Measurements from ENCODE around the gene GADL1. TPM values are rescaled to one million over a fixed set of nuclear protein-coding genes. Genes with fewer than 3 reads are reported as not detected.

The GADL1 gene, protein sequence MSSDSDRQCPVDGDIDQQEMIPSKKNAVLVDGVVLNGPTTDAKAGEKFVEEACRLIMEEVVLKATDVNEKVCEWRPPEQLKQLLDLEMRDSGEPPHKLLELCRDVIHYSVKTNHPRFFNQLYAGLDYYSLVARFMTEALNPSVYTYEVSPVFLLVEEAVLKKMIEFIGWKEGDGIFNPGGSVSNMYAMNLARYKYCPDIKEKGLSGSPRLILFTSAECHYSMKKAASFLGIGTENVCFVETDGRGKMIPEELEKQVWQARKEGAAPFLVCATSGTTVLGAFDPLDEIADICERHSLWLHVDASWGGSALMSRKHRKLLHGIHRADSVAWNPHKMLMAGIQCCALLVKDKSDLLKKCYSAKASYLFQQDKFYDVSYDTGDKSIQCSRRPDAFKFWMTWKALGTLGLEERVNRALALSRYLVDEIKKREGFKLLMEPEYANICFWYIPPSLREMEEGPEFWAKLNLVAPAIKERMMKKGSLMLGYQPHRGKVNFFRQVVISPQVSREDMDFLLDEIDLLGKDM
- 0.13 TPM in 1 of 2 replicates, not detected in the other for total RNA-seq

DNA sequence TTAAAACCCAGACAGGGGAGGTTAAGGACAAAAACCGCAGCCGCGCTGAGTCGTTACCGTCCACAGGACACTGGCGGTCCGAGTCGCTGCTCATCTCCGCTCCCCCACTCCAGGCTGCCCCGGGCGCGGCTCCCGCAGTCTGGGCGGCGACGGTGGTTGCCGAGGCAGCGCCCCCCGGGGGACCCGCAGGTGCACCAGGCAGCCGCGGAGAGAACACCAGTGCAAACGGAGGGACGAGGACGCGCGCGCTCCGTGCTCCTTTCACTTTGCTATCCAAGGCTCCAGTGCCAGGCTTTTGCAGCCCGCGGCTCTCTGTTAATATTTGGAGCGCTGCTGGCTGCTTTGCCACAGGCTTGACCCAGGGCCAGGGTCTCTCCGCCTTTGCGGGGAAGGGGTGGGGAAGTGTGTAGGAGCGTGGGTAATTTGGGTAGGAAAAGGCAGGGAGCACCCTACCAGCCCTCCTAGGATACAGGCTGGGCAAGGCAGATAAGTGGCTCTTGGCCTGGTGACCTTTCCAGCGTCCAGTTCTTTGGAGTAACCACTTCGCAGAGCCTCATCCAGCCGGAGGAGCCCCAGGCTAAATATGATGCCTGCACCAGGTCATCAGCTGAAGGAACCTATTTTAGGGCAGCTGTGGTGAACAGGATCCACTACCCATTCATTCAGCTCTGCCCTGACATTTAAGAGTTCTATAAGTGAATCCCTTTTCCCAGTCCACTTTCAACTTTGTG lies at the start of gene GADL1:
TSS of gene GADL1 (minus strand) at position 141 of the 731 bp plus-strand sequence. CDS start at position 94, 47 bp downstream.
- DNase-seq (ENCODE audit: low read depth in 2 of 2), result peak in 1 of 2 donors; percentile 40

DNA sequence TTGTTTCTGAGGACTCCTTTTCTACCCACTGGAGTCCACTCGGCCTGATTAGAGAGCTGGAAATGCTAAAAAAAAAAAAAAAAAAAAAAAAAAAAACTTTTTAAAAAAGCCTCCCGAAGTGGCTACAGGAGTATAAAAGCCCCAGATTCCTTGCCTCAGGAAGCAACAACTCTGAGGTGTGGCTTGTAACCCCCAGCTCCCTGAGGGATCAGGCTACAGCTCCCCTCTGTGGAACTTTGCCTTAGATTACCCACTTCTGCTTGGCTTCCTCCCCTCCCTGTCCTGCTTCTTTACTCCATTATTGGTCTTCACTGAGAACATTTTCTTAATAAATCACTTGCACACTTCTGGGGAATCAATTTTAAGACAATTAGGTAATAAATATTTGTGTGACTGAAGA lies 49.7 kb upstream of the GADL1 start:
- DNase-seq (ENCODE audit: low read depth in 2 of 2), result no peak

DNA sequence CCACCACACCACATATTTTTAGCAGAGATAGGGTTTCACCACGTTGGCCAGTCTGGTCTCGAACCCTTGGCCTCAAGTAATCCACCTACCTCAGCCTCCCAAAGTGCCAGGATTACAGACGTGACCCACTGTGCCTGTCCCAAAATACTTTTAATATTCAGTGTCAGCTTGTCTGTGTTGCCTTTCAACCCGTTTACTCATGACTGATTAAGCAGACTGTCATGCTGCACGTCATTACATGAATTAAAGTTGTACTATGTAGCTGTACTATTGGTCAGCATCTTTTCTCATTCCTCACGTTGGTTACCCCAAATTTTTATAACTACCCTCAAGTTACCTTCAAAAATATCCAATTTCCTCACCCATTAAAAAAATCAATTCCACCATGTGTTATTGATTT lies 48.7 kb upstream of the GADL1 start:
- no peak for DNase-seq (ENCODE audit: low read depth in 2 of 2)

DNA sequence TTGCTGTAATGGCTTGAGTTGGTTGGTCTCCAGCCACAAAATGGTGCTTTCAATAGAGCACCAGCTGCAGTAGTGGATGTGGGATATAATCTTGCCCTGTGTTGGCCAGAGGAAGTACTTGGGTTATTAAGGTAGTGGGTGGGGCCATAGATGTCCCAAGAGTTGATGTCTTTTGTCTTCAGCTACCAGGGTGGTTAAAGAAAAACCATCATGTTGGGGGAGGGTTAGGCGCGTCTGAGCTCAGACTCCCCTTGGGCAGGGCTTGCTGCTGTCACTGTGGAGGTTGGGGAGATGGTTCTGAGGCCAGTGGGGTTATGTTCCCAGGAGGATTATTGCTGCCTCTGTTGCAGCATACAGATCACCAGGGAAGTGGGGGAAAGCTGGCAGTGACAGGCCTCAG lies 46.9 kb upstream of the GADL1 start:
- no peak for DNase-seq (ENCODE audit: low read depth in 2 of 2)

DNA sequence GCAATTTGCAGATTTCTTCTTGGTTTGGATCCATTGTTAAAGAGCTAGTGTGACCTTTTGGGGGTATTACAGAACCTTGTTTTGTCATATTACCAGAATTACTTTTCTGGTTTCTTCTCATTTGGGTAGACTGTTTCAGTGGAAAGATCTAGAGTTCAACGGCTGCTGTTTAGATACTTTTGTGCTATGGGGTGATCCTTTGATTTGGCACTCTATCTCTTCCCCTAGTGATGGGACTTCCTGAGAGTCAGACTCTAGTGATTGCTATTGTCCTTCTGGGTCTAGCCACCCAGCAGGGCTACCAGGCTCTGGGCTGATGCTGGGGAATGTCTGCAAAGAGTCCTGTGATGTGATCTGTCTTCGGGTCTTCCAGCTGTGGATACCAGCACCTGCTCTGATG lies 46.3 kb upstream of the GADL1 start:
- no peak for DNase-seq (ENCODE audit: low read depth in 2 of 2)

DNA sequence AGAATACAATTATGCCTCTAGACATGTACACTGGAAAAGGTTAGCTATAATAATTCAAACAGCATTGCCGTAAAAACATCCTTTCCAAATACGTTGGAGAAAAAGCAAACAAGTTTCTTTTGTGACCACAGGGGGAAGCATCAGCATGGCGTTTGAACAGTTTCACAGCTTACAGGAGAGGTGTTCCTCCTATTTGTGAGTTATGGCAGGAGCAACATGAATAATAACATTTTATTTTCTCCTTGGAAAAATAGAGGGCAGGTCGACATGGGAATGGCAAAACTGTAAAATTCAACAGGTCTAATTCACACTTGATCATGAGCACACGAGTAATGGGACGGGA lies 39.7 kb upstream of the GADL1 start:
- DNase-seq (ENCODE audit: low read depth in 2 of 2), result peak; percentile 44 to 72

DNA sequence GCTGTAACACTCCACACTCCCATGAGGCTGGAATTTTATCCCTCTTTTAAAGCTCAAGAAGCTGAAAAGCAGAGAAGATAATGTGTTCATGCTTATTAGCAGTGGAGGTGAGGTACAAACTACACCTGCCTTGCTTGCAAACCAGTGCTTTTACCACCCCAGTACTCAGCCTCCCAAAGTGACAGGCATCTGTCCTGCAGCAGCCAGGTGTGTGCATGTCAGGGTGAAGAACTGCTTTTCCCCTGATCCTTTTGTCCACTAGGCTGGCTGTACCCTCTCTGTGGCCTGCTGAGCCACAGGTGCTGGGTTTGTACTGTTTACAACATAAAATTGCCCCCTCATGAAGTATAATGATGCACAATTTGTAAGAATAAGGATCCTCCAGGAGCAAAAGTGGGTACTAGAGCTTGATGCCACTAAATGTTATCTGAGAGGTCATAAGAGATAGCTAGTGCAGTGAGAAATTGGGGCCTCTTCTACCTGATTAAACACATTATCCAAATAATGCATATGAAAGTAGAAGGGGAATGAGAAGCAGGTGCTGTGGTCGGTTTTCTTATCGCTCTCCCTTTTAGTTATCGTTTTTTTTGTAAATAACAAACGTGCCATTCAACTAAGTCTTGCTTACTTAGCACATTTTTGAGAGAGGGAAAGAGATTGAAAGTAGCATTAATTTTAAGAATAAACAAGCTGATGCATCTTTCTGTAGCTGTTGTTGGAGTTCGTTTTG lies 39.2 kb upstream of the GADL1 start:
- DNase-seq (ENCODE audit: low read depth in 2 of 2), result no peak

DNA sequence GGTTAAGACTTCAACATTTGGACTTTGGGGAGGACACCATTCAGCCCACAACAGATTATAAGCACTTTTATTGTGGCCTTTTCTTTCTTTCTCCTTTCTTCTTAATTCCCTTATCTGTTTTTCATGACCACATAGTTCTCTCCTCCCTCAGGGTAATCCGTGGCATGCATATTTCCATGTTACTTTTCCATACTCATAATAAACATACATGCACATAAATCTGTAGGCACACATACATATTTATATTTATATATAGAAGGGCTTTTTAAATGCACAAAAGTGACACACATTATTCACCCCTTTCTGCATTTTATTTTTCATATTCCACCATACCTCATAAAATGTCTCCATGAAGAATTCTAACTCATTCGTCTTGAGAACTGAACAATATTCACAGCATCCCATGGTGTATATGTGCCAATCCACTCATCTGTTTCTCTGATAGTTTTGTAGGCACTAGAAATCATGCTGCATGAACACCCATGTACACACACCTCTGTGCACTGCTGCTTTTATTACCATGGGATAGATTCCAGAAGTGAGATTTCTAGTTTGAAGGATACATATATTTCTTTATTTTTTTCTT lies 38.1 kb upstream of the GADL1 start:
- no peak for DNase-seq (ENCODE audit: low read depth in 2 of 2)

DNA sequence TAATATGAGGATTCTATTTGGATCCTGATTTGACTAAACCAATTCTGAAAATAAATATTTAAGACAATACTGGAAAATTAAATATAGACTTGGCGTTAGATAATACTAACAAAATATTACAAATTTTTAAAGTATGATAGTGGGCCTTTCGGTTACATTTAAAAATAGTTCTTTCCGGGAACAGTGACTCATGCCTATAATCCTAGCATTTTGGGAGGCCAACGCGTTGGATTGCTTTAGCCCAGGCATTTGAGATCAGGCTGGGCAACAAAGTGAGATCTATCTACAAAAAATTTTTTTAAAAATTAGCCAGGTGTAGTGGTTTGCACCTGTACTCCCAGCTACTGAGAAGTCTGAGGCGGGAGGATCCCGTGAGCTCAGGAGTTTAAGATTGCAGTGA lies 30.3 kb upstream of the GADL1 start:
- DNase-seq (ENCODE audit: low read depth in 2 of 2), result no peak

DNA sequence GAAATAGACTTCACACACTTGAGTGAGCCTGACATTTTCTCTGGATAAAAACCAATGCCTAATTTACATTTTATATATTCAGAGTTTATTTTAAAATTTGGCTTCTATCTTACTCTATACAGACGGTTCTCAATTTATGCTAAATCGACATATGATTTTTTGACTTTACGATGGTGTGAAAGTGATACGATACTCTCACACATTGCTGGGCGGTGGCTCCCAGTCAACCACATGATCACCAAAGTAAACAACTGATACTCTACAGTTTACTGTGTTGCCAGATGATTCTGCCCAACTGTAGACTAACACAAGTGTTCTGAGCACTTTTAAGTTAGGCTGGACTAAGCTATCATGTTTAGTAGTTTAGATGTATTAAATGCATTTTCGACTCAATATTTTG lies 25.1 kb upstream of the GADL1 start:
- no peak for DNase-seq (ENCODE audit: low read depth in 2 of 2)

DNA sequence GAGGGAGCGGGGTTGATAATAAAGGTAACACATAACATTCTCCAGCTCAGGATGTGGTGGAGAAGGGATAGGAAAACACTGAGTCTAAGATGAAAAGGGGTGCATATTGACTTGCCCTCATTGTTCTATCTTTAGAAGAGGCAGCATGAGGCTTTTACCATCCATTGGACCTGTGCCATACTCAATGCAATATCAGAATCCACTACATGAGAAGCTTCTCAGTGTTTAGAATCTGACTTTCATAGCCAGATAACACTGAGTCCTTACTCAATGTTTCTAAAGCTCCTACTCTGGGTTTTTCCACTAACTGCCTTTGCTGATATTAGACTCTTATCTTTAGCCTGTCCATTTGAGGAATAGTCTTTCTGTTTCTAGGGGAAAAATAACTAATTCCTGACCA lies 24.3 kb upstream of the GADL1 start:
- no peak for DNase-seq (ENCODE audit: low read depth in 2 of 2)

DNA sequence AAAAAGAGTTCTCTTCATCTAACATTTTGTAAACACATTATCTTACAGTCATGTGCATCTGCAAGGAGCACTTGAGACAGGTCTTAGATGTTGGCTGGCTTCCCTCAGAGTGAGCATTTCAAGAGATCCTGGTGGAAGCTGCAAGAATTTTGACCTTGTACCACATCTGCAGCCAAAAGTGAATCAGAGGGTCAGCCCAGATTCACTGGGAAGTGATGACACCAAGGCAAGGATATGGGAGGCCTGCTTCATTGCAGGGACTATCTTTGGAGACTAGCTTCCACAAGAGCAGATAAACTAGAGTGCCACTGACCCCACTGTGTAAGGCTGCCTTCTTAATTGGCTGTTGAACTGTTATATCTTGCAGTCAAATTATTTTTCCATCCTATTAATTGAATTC lies 21.3 kb upstream of the GADL1 start:
- DNase-seq (ENCODE audit: low read depth in 2 of 2), result no peak

DNA sequence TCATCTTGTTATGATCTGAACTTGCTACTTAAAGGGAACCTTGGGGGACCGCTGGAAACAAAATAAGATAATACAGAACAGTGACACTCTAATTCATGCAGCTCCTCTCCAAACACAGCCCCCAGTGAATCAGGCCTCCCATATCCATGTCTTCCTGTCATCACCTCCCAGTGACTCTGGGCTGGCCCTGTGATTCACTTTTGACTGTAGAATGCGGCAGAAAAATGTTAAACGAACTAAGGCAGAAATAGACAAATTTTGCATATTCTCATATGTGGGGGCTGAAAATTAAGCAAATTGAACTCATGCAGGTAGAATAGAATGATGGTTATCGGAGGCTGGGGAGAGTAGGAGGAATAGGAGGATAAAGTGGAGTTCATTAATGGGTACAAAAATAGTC lies 20.2 kb upstream of the GADL1 start:
- no peak for DNase-seq (ENCODE audit: low read depth in 2 of 2)

DNA sequence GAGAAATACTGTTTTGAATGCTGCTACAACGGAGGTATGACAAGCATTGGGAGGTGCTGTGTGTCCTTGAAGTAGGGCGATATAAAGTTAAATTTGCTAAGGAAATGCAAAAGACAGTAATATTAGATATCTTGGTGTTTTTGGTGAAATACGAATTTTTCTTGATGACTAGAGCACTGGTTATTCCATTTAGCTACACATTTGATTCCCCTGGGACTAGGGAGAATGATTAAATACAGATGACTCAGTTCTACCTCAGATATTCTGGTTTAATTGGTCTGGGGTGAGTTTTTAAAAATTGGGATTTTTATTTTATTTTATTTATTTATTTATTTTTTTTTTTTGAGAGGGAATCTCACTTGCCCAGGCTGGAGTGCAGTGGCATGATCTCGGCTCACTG lies 18.7 kb upstream of the GADL1 start:
- no peak for DNase-seq (ENCODE audit: low read depth in 2 of 2)

DNA sequence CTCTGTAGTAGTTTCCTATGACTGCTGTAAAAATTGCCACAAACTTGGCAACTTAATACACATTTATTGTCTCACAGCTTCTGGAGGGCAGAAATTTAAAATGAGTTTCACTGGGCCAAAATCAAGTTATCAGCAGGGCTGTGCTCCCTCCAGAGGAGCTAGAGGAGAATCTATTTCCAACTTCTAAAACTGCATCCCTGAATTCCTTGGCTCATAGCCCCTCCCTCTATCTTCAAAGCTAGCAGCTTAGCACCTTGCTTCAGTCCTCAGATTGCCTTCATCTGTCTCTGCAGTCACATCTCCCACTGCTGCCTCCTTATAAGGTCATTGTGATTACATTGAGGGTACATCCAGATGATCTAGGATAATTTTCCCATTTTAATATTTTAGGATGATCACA lies 17.8 kb upstream of the GADL1 start:
- no peak for DNase-seq (ENCODE audit: low read depth in 2 of 2)

DNA sequence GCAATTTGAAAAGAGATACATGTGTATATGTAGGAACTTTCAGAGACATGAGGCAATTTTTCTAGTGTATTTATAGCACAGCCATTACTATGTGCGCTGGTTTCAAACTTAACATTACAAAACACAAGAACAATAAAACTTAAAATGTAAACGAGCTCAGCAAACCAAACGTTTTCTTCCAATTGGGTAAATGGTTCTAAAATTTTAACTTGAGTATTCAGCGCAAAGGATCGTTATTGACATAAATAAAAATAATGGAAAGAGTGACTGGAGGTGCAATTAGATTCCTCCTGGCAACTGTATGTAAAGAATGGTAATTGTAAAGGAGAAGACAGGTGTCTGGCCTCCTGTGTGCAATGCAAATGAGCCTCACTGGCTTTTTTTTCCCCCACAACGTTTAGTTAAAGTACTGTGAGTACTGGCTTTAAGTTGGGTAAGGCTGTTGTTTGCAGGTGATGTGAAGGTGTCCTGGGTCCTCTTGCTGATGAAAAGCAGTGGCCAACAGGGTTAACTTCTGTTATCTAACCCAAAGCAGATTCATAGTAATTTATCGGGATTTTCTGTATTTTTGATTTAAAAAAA lies 14.1 kb upstream of the GADL1 start:
- no peak for DNase-seq (ENCODE audit: low read depth in 2 of 2)

DNA sequence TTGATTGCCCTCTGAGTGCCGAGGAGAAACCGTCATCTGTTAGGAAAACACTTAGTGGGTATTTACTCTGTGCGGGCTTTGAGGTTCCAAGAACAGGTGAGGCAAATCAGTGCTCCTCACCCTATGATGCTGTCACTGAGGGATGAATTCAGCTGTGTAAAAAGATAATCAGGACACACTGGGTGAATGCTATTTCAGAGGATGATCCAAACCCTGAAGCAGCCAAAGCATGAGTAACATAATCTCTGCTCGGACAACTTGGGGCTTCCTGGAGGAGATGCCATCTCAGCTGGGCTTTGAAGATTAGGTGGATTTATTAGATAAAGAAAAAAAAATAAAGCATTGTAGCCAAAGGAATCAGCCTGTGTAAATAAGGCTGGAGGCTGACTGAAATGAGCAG lies 10.5 kb upstream of the GADL1 start:
- DNase-seq (ENCODE audit: low read depth in 2 of 2), result no peak

DNA sequence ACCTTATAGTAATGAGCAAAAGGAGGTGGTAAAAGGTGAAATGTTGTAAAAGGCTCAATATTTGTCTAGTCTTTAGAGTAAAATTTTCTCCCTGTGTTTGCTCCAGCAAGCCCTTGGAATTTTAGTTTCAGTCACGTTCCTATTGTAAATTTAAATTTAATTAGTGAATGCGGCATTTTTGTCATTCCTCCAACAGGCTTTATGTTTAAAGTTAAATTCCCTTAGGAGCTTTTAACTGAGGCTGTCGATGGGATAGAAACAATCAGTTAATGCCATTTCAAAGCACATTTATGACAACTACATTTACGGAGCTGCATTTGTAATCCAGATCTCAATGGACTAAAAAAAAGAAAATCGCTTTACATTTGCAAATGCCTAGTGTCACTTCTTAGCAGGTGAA lies 868 bp upstream of the GADL1 start:
- DNase-seq (ENCODE audit: low read depth in 2 of 2), result no peak

DNA sequence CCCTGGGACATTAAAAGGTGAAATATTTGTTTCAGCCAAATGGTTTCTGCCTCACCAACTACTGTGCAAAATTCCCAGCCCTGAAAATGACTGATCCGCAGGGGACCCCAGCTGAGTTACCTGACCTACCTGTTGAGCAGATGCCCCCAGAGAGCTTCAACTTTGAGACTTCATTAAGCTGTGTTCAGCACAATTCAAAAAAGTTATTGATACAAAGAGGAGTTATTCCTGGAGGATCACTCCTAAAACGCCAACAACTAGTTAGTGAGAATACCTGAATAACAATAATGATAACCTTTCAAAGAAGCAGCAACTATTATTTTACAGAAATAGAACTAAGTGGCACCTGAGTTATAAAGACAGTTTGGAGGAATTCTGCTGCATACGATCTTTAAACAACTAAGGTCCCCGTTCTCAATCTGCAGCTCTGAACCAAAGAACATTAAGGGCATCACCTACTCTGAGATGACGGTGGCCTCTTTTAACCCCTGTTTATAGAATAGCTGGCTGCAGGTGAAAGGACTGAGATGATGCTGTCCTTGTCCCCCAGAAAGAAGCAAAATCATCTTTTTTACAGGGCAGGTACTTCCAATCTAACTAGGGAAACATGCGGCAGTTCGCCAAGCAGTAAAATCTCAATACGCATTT lies 659 bp downstream of the GADL1 start:
- no peak for DNase-seq (ENCODE audit: low read depth in 2 of 2)

DNA sequence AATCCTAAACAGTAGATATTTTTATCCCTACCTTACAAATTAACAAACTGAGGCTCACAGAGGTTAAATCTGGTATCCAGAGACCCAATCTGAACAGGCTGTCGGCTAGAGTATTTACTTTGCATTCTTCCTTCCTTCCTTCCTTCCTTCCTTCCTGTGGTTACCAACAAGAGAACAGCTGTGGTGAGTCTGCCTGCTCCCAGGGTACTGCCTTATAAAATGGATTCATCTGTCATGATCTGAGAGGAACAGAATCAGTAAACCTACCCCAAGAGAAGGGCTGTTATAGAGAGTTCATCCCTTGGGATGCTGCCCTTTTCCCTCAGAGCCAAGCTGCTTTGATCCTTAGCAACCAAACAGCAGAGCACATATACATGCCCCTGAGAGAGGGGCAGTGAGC lies 3.6 kb downstream of the GADL1 start:
- DNase-seq (ENCODE audit: low read depth in 2 of 2), result no peak

DNA sequence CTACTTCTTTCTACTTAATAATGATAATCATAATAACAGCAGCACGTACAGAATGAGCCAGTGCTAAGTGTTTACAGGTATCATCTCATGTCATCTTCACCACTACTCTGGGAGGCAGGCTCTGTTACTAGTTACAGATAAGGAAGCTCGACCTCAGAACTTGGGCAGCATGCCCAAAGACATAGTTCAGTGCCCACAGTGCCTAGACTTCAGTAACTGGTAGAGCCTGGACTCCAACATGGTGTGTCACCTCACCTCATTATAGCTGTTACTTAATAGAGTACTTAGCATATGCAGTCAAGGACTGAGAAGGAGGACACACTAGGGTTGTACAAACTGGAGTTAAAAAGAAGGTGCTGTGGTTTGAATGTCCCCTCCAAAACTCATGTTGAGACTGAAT lies 7.6 kb downstream of the GADL1 start:
- DNase-seq (ENCODE audit: low read depth in 2 of 2), result no peak

Measured in dermis microvascular lymphatic vessel endothelial cell (primary cell).